GM12874 (cell line): Measurements from ENCODE around the gene UBASH3A.

Experiments
- CTCF ChIP-seq: IDR thresholded peaks from 2 replicates; pipeline ENCODE4 v1.5.1; 2011; ENCODE audit warnings: low read depth, mild to moderate bottlenecking, control low read depth, low read length, moderate library complexity; ENCODE audit not compliant: insufficient read depth

UBASH3A gene

GRCh38 chr21:42445311-42445710 is 41.6 kb downstream of the UBASH3A start:
- TF ChIP-seq CTCF, result no peak

- no peak for TF ChIP-seq CTCF
These were observed 42.8 kb downstream of the UBASH3A start for GRCh38 chr21:42446531-42446930.

- no peak for TF ChIP-seq CTCF
These were observed 43.5 kb downstream of the UBASH3A start for GRCh38 chr21:42447182-42447581.

GRCh38 chr21:42447732-42448131 is 44.0 kb downstream of the UBASH3A start:
- TF ChIP-seq CTCF, result no peak

GRCh38 chr21:42448686-42449085 is 45.0 kb downstream of the UBASH3A start:
- no peak for TF ChIP-seq CTCF

GRCh38 chr21:42451941-42452340 is 48.2 kb downstream of the UBASH3A start:
- no peak for TF ChIP-seq CTCF

GRCh38 chr21:42452401-42453223 is 48.9 kb downstream of the UBASH3A start:
- TF ChIP-seq CTCF, result no peak
